ENCODE results near the gene PDE9A.

GRCh38 chr21:42735061-42735460 lies 81.6 kb downstream of the PDE9A start:
- TF ChIP-seq POLR2A (IDR thresholded peaks at IDR 0.05) (no peak), POLR2AphosphoS5 (IDR thresholded peaks at IDR 0.05) (no peak), CTCF (IDR thresholded peaks at IDR 0.05) (no peak)
